Measurements from ENCODE around the gene MTERF4. TPM values are rescaled to one million over a fixed set of nuclear protein-coding genes. Genes with fewer than 3 reads are reported as not detected.
A peak's percentile ranks its signal among the peaks of the same experiment; 100 is the strongest.

MTERF4 gene
- polyA plus RNA-seq, 2 of the 4 experiments (the other 2 are of a cell fraction), result 44.9 to 47.1 TPM

DNA sequence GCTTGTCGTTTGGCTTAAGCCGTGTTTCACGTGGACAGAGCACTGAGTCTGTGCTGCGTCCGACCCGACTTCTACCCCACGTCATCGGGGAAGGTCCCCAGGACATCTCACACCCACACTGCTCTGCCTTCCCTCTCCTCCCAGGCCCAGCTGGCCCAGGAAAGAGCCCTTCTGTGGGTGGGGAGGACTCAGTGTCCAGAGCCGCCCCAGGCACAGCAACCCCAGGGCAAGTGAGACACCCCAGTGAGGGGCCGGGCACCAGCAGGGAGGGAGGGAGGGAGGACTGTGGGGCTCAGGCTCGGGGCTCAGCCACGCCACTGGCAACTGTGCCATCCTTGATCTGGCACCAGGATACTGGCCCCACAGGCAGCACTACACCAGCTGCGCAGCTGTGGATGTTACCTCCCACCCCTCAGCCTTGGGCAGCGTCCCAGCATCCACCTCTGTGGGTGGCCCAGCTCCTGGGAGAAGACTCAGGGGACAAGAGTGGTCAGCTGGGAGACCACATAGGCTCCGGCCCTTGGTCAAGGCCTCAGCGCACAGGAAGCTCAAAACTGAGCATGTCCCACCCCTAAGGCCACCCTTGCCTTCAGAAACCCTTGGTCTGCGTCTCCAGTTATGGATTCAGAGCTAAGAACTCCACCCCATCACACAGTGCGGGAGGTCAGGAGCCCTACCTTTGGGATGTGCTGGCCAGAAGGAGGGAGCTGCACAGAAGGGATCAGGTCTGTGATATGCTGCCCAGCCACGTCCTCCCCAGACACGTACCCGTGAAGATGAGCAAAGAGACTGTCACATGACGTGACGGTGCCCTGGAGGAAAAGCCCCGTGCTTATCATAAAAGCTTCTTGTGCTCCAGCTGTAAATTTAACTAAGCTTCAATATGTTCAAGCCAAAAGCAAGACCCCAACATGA is 35.4 kb upstream of the MTERF4 start:
- 85% methylated on average over 23 of the region's 24 CpGs for WGBS (ENCODE audit: missing lambda C conversion rate)
- TF ChIP-seq, protein P1, sequence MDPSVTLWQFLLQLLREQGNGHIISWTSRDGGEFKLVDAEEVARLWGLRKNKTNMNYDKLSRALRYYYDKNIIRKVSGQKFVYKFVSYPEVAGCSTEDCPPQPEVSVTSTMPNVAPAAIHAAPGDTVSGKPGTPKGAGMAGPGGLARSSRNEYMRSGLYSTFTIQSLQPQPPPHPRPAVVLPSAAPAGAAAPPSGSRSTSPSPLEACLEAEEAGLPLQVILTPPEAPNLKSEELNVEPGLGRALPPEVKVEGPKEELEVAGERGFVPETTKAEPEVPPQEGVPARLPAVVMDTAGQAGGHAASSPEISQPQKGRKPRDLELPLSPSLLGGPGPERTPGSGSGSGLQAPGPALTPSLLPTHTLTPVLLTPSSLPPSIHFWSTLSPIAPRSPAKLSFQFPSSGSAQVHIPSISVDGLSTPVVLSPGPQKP (IDR thresholded peaks at IDR 0.05; ENCODE audit: low read depth, low read length), result no peak
- TF ChIP-seq HOXB5 (CRISPR knock-in tag; IDR thresholded peaks at IDR 0.05) (no peak), ESRRA (IDR thresholded peaks at IDR 0.05; ENCODE audit: borderline replicate concordance, low read length) (no peak), MYC (IDR thresholded peaks at IDR 0.05; ENCODE audit: borderline replicate concordance, low read length) (no peak), KDM5A (IDR thresholded peaks at IDR 0.05) (no peak), PHF8 (IDR thresholded peaks at IDR 0.05; ENCODE audit: borderline replicate concordance, low read depth) (no peak), TFCP2L1 (CRISPR knock-in tag; IDR thresholded peaks at IDR 0.05) (no peak), EHMT2 (IDR thresholded peaks at IDR 0.05; ENCODE audit: low read depth) (no peak), NR3C1 (IDR thresholded peaks at IDR 0.05) (no peak), SREBF2 (IDR thresholded peaks at IDR 0.05) (no peak), FOSB (CRISPR knock-in tag; IDR thresholded peaks at IDR 0.05) (no peak), ZC3H11A (IDR thresholded peaks at IDR 0.05) (no peak), BHLHE40 (IDR thresholded peaks at IDR 0.05; ENCODE audit: low read depth, low read length) (no peak), RNF2 (IDR thresholded peaks at IDR 0.05; ENCODE audit: borderline replicate concordance, low read depth) (no peak), CHD2 (IDR thresholded peaks at IDR 0.05; ENCODE audit: low read length, partially characterized antibody) (no peak), EHF (CRISPR knock-in tag; IDR thresholded peaks at IDR 0.05) (no peak)
- TF ChIP-seq, protein P2, sequence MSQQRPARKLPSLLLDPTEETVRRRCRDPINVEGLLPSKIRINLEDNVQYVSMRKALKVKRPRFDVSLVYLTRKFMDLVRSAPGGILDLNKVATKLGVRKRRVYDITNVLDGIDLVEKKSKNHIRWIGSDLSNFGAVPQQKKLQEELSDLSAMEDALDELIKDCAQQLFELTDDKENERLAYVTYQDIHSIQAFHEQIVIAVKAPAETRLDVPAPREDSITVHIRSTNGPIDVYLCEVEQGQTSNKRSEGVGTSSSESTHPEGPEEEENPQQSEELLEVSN (IDR thresholded peaks at IDR 0.05; ENCODE audit: borderline replicate concordance, low read depth), result no peak
- TF ChIP-seq, protein P3, sequence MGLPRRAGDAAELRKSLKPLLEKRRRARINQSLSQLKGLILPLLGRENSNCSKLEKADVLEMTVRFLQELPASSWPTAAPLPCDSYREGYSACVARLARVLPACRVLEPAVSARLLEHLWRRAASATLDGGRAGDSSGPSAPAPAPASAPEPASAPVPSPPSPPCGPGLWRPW (IDR thresholded peaks at IDR 0.05), result no peak
- TF ChIP-seq, protein P4, sequence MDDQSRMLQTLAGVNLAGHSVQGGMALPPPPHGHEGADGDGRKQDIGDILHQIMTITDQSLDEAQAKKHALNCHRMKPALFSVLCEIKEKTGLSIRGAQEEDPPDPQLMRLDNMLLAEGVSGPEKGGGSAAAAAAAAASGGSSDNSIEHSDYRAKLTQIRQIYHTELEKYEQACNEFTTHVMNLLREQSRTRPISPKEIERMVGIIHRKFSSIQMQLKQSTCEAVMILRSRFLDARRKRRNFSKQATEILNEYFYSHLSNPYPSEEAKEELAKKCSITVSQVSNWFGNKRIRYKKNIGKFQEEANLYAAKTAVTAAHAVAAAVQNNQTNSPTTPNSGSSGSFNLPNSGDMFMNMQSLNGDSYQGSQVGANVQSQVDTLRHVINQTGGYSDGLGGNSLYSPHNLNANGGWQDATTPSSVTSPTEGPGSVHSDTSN (IDR thresholded peaks at IDR 0.05), result no peak
- DNase-seq (ENCODE audit: low read depth in 1 of 2, low spot score in 1 of 2) (no peak), ATAC-seq (no peak; a peak in 1 of 6 replicates), FAIRE-seq (no peak)
- ChIA-PET CTCF (interaction anchor here (1.3 to 1.4 kb wide), 2 partner anchors 14 to 223 kb away, joined by 3 to 4 read pairs; no protein-coding TSS in a partner anchor), POLR2A (interaction anchor here (1.2 kb wide), 1 partner anchor 35 kb away, joined by 4 read pairs; the partner anchor contains the start of gene MTERF4)
- H3K4me3 ChIP-seq, result no peak overlapping the region
- H3K9me3 ChIP-seq, result no peaks in the 10 kb centered on the region
- H3K27ac ChIP-seq, result no peak overlapping the region
- no peaks in the 10 kb centered on the region for H3K4me1 ChIP-seq
- no peak overlapping the region for H3K4me2 ChIP-seq

DNA sequence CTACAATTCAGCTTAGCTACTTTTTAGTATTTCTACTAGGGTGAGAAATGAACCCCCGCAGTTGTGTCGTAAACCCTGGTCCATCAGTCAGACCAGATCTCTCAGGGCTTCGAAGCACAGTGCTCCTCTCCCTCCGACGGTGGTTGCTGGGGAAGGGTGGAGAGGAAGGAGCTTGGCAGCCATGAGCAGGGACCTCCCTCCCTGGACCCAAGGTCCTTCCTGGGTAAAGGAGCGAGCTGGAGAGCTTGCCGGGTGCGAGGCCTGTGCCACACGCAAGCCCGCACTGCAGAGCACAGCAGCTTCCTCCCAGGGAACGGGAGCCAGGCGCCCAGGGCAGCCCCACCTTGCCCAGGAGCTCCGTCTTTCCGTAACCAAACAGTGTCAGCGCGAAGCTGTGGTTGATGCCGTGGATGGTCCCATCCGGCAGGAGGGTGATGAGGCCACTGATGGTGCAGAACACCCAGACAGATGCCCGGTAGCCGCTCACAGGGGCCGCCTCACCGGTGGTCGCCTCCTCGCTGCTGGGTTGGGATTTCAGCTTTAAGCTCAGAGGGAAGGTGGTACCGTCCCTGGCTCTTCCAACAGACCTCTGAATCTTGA is 34.7 kb upstream of the MTERF4 start:
- CTCF ChIA-PET, result interaction anchor here (1.3 to 1.5 kb wide), 3 partner anchors 13 to 222 kb away, joined by 3 to 4 read pairs (median 3); no protein-coding TSS in a partner anchor

More for the DNA sequence above, 34.7 kb upstream of the MTERF4 start:
- 0 out of 6 replicates have a peak, but pooled peaks of 1 of the 2 experiments have one; percentile 13 for ATAC-seq
- no peak for FAIRE-seq
- Histone ChIP-seq H3K4me3 (no peak overlapping the region), H3K27ac (no peak overlapping the region), H3K4me1 (no peaks in the 10 kb centered on the region), H3K9me3 (no peaks in the 10 kb centered on the region), H3K4me2 (no peak overlapping the region)
- DNase-seq (ENCODE audit: low read depth in 1 of 2, low spot score in 1 of 2), result no peak
- TF ChIP-seq HEYL (CRISPR knock-in tag; IDR thresholded peaks at IDR 0.05), result no peak
- no peak for TF ChIP-seq GATA3 (IDR thresholded peaks at IDR 0.05; ENCODE audit: borderline replicate concordance)
- no peak for TF ChIP-seq EHMT2 (IDR thresholded peaks at IDR 0.05; ENCODE audit: low read depth)
- TF ChIP-seq, protein P3 (IDR thresholded peaks at IDR 0.05), result no peak
- TF ChIP-seq CBX8 (IDR thresholded peaks at IDR 0.05), result no peak
- TF ChIP-seq FOSL2 (IDR thresholded peaks at IDR 0.05), result no peak
- no peak for TF ChIP-seq FOSL2 (CRISPR knock-in tag; IDR thresholded peaks at IDR 0.05)
- TF ChIP-seq TFCP2L1 (CRISPR knock-in tag; IDR thresholded peaks at IDR 0.05), result no peak
- TF ChIP-seq, protein P1 (IDR thresholded peaks at IDR 0.05; ENCODE audit: low read depth, low read length), result no peak
- TF ChIP-seq BHLHE40 (IDR thresholded peaks at IDR 0.05; ENCODE audit: low read depth, low read length), result no peak
- no peak for TF ChIP-seq RFX5 (IDR thresholded peaks at IDR 0.05)
- TF ChIP-seq CBX2 (IDR thresholded peaks at IDR 0.05; ENCODE audit: borderline replicate concordance, low read depth), result no peak
- TF ChIP-seq, protein P4 (IDR thresholded peaks at IDR 0.05), result no peak
- TF ChIP-seq ZFP36 (IDR thresholded peaks at IDR 0.05; ENCODE audit: borderline replicate concordance, partially characterized antibody), result no peak
- TF ChIP-seq TP53 (CRISPR knock-in tag; IDR thresholded peaks at IDR 0.05), result no peak
- no peak for TF ChIP-seq FOSB (CRISPR knock-in tag; IDR thresholded peaks at IDR 0.05)
- POLR2A ChIA-PET, result interaction anchor here (1.2 kb wide), 1 partner anchor 34 kb away, joined by 4 read pairs; the partner anchor contains the start of gene MTERF4
- 88% methylated on average over 25 of the region's 25 CpGs for WGBS (ENCODE audit: missing lambda C conversion rate)
